H1 (cell line): ENCODE measurements around the gene CNOT6.

Source experiments
- CREB1 ChIP-seq: IDR thresholded peaks from 2 replicates; pipeline ENCODE4 v1.6.1; 2012; ENCODE audit warnings: inconsistent platforms
- CTBP2 ChIP-seq: IDR thresholded peaks from 2 replicates; pipeline ENCODE4 v1.7.0; 2011; ENCODE audit warnings: borderline replicate concordance, mild to moderate bottlenecking, moderate library complexity, mixed read lengths, low read length; ENCODE audit not compliant: insufficient read depth, insufficient read length
- EP300 ChIP-seq, 2 experiments: IDR thresholded peaks; 1 replicate in 1 of 2; 2 replicates in 1 of 2; pipeline ENCODE4 v1.6.1; 2011 to 2012; ENCODE audit warnings: low read depth in 2 of 2, low read length in 2 of 2, mild to moderate bottlenecking in 2 of 2, borderline replicate concordance in 1 of 2, inconsistent platforms in 1 of 2, moderate library complexity in 1 of 2
- EZH2 ChIP-seq: fragments of 200-600 bp; sonication (generic); IDR thresholded peaks from 2 replicates; pipeline ENCODE4 v1.7.1; 2012; ENCODE audit warnings: low read depth, mild to moderate bottlenecking, moderate library complexity, low read length, inconsistent platforms; ENCODE audit not compliant: severe bottlenecking
- FOSL1 ChIP-seq: IDR thresholded peaks from 2 replicates; pipeline ENCODE4 v1.6.1; 2011; ENCODE audit warnings: mild to moderate bottlenecking, low read depth, low read length, moderate library complexity; ENCODE audit not compliant: insufficient read depth
- KDM4A ChIP-seq: IDR thresholded peaks from one replicate; pipeline ENCODE4 v1.7.1; 2012; ENCODE audit warnings: low read depth, mild to moderate bottlenecking, moderate library complexity, low read length, inconsistent platforms; ENCODE audit not compliant: severe bottlenecking
- POLR2AphosphoS5 ChIP-seq: IDR thresholded peaks from 2 replicates; pipeline ENCODE4 v1.6.1; 2011; ENCODE audit warnings: low read depth, low read length
- RBBP5 ChIP-seq: IDR thresholded peaks from 2 replicates; pipeline ENCODE4 v1.7.1; 2012; ENCODE audit warnings: low read depth, mild to moderate bottlenecking, inconsistent platforms, low read length, moderate library complexity, borderline replicate concordance
- TCF12 ChIP-seq: IDR thresholded peaks from 2 replicates; pipeline ENCODE4 v1.6.1; 2011; ENCODE audit warnings: low read depth, mild to moderate bottlenecking, low read length
- TEAD4 ChIP-seq: IDR thresholded peaks from 2 replicates; pipeline ENCODE4 v1.6.1; 2012; ENCODE audit warnings: low read depth, low read length, inconsistent platforms, mixed read lengths
- TF ChIP-seq, protein P1 (sequence below), 3 experiments: IDR thresholded peaks; 1 replicate in 2 of 3; 2 replicates in 1 of 3; pipeline versions ENCODE4 v1.5.1 to v1.6.1; 2011; ENCODE audit warnings: low read length in 3 of 3, mild to moderate bottlenecking in 3 of 3, inconsistent platforms in 2 of 3, low read depth in 1 of 3, moderate library complexity in 1 of 3; ENCODE audit not compliant: insufficient read depth in 1 of 3; ENCODE audit errors: control extremely low read depth in 1 of 3
- TF ChIP-seq, protein P2 (sequence below): IDR thresholded peaks from 2 replicates; pipeline ENCODE4 v1.6.1; 2012; ENCODE audit warnings: inconsistent platforms

DNA sequence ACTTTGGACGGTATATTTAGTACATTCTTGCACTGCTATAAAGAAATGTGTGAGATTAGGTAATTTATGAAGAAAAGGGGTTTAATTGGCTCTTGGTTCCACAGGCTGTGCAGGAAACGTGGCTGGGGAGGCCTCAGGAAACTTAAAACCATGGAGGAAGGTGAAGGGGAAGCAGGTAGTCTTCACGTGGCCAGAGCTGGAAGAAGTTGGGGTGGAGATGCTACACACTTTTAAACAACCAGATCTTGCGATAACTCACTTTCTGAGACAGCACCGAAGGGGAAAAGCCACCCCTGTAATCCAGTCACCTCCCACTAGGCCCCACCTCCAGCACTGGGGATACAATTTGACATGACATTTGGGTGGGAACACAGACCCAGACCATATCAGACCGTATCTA, 13.5 kb downstream of the CNOT6 start:
- TF ChIP-seq EP300 (IDR thresholded peaks at IDR 0.05; ENCODE audit: borderline replicate concordance in 1 of 2, low read depth in 2 of 2, low read length in 2 of 2) (no peak), CREB1 (no peak), EZH2 (no peak), POLR2AphosphoS5 (no peak), TCF12 (no peak), FOSL1 (no peak), RBBP5 (no peak), KDM4A (no peak), CTBP2 (no peak), TEAD4 (no peak)
- TF ChIP-seq, protein P1, sequence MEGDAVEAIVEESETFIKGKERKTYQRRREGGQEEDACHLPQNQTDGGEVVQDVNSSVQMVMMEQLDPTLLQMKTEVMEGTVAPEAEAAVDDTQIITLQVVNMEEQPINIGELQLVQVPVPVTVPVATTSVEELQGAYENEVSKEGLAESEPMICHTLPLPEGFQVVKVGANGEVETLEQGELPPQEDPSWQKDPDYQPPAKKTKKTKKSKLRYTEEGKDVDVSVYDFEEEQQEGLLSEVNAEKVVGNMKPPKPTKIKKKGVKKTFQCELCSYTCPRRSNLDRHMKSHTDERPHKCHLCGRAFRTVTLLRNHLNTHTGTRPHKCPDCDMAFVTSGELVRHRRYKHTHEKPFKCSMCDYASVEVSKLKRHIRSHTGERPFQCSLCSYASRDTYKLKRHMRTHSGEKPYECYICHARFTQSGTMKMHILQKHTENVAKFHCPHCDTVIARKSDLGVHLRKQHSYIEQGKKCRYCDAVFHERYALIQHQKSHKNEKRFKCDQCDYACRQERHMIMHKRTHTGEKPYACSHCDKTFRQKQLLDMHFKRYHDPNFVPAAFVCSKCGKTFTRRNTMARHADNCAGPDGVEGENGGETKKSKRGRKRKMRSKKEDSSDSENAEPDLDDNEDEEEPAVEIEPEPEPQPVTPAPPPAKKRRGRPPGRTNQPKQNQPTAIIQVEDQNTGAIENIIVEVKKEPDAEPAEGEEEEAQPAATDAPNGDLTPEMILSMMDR (IDR thresholded peaks at IDR 0.05; ENCODE audit: control extremely low read depth in 1 of 3, insufficient read depth in 1 of 3, low read depth in 1 of 3, low read length in 3 of 3), result no peak
- TF ChIP-seq, protein P2, sequence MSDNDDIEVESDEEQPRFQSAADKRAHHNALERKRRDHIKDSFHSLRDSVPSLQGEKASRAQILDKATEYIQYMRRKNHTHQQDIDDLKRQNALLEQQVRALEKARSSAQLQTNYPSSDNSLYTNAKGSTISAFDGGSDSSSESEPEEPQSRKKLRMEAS, result no peak
